Measurements from ENCODE around the gene MICAL2. TPM values are rescaled to one million over a fixed set of nuclear protein-coding genes. Genes with fewer than 3 reads are reported as not detected.

Gene MICAL2
- total and polyA plus RNA-seq, 2 of the 8 experiments (the other 6 are each of a cell fraction or from before 2014, with no cell fraction given) = 1.3 to 4.1 TPM

DNA sequence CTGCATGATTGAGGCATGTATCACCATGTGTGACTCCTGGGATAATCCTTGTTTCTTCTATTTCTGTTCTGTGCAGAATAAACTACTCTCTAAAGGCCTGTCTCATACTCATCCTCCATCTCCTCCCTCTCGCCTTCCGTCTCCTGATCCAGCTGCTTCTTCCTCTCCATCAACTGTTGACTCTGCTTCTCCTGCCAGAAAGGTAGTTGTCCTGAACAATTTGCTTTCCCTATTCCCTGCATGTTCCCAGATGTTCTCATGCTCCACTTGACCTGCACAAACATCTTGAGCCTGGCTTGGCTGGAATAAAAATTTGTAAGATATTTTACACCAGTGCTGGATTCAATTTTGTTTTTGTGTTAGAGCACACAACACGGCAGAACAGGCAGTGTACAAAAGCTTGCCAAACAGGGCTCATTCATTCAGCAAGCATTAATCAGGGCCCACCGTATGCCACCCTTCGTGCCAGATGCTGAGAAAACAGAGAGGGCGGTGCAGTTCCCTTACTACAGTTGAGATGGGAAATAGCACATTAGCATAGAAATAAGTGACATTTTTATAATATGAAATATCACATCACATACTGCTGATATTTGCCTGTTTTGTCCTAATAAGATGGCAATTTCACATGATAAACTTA lies 133.6 kb downstream of the MICAL2 start (continued):
- TF ChIP-seq, protein P1, sequence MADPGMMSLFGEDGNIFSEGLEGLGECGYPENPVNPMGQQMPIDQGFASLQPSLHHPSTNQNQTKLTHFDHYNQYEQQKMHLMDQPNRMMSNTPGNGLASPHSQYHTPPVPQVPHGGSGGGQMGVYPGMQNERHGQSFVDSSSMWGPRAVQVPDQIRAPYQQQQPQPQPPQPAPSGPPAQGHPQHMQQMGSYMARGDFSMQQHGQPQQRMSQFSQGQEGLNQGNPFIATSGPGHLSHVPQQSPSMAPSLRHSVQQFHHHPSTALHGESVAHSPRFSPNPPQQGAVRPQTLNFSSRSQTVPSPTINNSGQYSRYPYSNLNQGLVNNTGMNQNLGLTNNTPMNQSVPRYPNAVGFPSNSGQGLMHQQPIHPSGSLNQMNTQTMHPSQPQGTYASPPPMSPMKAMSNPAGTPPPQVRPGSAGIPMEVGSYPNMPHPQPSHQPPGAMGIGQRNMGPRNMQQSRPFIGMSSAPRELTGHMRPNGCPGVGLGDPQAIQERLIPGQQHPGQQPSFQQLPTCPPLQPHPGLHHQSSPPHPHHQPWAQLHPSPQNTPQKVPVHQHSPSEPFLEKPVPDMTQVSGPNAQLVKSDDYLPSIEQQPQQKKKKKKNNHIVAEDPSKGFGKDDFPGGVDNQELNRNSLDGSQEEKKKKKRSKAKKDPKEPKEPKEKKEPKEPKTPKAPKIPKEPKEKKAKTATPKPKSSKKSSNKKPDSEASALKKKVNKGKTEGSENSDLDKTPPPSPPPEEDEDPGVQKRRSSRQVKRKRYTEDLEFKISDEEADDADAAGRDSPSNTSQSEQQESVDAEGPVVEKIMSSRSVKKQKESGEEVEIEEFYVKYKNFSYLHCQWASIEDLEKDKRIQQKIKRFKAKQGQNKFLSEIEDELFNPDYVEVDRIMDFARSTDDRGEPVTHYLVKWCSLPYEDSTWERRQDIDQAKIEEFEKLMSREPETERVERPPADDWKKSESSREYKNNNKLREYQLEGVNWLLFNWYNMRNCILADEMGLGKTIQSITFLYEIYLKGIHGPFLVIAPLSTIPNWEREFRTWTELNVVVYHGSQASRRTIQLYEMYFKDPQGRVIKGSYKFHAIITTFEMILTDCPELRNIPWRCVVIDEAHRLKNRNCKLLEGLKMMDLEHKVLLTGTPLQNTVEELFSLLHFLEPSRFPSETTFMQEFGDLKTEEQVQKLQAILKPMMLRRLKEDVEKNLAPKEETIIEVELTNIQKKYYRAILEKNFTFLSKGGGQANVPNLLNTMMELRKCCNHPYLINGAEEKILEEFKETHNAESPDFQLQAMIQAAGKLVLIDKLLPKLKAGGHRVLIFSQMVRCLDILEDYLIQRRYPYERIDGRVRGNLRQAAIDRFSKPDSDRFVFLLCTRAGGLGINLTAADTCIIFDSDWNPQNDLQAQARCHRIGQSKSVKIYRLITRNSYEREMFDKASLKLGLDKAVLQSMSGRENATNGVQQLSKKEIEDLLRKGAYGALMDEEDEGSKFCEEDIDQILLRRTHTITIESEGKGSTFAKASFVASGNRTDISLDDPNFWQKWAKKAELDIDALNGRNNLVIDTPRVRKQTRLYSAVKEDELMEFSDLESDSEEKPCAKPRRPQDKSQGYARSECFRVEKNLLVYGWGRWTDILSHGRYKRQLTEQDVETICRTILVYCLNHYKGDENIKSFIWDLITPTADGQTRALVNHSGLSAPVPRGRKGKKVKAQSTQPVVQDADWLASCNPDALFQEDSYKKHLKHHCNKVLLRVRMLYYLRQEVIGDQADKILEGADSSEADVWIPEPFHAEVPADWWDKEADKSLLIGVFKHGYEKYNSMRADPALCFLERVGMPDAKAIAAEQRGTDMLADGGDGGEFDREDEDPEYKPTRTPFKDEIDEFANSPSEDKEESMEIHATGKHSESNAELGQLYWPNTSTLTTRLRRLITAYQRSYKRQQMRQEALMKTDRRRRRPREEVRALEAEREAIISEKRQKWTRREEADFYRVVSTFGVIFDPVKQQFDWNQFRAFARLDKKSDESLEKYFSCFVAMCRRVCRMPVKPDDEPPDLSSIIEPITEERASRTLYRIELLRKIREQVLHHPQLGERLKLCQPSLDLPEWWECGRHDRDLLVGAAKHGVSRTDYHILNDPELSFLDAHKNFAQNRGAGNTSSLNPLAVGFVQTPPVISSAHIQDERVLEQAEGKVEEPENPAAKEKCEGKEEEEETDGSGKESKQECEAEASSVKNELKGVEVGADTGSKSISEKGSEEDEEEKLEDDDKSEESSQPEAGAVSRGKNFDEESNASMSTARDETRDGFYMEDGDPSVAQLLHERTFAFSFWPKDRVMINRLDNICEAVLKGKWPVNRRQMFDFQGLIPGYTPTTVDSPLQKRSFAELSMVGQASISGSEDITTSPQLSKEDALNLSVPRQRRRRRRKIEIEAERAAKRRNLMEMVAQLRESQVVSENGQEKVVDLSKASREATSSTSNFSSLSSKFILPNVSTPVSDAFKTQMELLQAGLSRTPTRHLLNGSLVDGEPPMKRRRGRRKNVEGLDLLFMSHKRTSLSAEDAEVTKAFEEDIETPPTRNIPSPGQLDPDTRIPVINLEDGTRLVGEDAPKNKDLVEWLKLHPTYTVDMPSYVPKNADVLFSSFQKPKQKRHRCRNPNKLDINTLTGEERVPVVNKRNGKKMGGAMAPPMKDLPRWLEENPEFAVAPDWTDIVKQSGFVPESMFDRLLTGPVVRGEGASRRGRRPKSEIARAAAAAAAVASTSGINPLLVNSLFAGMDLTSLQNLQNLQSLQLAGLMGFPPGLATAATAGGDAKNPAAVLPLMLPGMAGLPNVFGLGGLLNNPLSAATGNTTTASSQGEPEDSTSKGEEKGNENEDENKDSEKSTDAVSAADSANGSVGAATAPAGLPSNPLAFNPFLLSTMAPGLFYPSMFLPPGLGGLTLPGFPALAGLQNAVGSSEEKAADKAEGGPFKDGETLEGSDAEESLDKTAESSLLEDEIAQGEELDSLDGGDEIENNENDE (IDR thresholded peaks at IDR 0.05; ENCODE audit: insufficient replicate concordance, low read length) = no peak
- TF ChIP-seq TCF12 (IDR thresholded peaks at IDR 0.05; ENCODE audit: low read depth, low read length) (no peak), SRF (IDR thresholded peaks at IDR 0.05; ENCODE audit: low read depth, low read length) (no peak), EZH2 (IDR thresholded peaks at IDR 0.05; ENCODE audit: low read depth, low read length, severe bottlenecking) (no peak), RNF2 (IDR thresholded peaks at IDR 0.05; ENCODE audit: borderline replicate concordance, low read depth, low read length, missing control alignments, poor library complexity, severe bottlenecking) (no peak), CREB1 (IDR thresholded peaks at IDR 0.05) (no peak)

Measured in H1 (cell line).